Measurements from ENCODE around the gene LONP2.

- no peak for TF ChIP-seq CTCF (conservative IDR thresholded peaks at IDR 0.05; ENCODE audit: low read depth, low read length)
- TF ChIP-seq EZH2 (IDR thresholded peaks at IDR 0.05; ENCODE audit: low read length, unreplicated experiment): no peak
Observed at GRCh38 chr16:48394355-48394703, 150.2 kb downstream of the LONP2 start.
